ENCODE results near the gene PF4V1.
"Not testable (repeated sequence)": the region's sequence is repeated elsewhere in the genome, so short reads cannot be mapped to it uniquely, and the experiment has no call there.

The PF4V1 gene

DNA sequence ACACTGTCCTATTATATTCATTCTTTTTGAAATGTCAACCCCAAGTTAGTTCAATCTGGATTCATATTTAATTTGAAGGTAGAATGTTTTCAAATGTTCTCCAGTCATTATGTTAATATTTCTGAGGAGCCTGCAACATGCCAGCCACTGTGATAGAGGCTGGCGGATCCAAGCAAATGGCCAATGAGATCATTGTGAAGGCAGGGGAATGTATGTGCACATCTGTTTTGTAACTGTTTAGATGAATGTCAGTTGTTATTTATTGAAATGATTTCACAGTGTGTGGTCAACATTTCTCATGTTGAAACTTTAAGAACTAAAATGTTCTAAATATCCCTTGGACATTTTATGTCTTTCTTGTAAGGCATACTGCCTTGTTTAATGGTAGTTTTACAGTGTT, 17.7 kb downstream of the PF4V1 start:
- DNase-seq: no peak

DNA sequence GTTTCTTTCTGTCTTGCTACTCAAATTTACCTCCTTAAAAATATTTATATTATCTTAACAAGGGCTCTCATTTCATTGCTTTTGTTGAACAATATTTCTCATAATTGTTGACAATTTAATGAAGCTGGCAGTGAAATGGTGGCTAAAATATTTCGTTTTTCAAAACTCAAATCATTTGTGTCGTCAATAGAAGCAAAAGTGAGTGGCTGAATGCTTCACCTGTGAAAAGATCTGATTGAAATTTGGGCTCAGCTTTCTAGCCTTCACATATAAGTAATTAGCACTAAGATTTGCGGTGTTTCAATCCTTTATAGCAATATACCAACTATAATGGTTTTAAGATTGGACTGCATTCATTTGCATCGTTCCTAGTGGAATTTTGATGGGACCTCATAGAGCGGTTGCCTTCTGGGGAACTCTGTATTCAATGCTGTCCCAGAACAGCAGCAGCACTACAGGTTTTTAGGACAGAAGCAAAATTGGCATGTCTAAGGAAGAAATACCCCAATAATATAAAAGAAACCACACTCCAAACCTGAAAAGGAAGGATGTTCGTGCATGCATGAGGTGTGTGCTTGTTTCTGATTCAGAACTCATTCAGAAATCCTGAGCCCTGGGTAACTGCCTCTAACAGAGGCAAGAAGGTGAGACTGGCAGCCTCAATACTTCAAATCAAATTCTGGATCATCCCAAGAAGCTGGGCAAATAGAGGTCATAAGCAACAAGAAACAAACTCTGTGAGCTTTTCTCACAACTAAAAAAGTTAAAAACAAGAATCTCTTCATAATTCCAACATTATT, 18.6 kb downstream of the PF4V1 start:
- DNase-seq: no peak

DNA sequence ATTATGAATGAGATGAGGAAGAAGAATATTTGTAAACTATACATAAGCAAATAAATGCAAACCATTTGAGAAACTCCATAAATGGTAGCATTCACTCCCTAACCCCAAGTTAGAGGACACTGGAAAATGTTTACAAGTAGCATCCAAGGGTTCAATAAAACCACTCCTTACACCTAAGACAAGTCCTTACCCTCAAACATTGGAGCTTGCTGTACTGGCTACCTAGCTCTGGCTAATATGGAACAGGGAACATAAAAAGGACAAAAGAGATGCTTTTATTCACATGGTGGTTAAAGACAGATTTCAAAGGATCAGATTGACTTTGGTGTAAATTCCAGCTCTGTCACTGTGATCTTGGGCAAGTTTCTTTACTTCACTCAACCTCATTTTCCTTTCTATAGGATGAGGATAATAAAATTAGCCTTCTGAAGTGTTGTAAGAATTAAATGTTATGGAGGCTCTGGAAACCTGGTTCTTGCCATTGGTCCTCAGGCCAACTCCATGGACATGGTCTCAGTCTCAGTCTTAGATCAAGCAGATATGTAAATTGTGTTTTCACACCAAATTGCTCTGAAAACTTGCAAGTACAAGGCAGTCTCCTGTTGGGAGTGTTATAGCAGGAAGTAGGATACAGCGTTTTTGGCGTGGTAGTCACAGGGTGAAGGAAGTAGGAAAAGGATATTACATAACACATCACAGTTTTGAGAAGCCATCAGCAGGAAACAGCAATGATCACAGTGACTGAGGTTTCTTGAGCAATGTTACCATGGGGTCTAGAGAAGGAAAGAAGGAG, 19.4 kb downstream of the PF4V1 start:
- no peak for DNase-seq

DNA sequence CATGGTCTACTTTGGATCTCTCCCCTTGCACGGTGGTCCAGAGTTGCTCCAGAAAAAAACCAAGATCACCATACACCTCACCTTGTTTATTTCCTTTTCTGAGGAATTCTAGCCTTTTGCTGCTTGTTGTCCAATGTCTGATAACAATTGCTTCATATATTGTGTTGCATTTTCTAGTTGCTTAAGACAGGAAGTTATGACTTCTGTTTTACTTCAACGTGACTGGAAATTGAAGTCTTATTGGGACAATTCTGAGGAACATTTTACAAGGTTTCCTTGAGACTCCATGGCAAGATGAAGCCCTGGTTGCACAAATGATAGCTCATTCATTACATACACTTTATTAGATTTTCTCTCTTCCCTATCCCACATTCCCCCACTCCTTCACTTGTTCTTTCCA, 21.3 kb downstream of the PF4V1 start:
- no peak for DNase-seq

DNA sequence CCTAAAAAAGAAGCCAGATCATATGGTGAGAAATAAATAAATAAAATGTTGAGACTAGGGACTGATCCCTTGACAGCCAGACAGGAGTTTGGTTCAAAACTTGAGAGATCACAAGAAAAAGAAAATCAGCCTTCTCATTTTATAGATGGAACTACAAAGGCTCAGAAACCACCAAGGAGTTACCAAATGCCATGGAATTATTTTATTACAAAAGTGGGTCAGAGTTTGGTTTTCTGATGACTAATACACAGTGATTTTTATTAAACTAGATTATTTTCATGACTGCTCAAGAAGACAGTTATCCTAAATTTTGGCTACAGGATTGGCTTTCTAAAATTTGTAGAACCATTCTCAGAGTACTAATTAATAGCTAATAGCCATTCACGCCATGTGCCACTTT, 22.3 kb downstream of the PF4V1 start:
- DNase-seq: no peak

DNA sequence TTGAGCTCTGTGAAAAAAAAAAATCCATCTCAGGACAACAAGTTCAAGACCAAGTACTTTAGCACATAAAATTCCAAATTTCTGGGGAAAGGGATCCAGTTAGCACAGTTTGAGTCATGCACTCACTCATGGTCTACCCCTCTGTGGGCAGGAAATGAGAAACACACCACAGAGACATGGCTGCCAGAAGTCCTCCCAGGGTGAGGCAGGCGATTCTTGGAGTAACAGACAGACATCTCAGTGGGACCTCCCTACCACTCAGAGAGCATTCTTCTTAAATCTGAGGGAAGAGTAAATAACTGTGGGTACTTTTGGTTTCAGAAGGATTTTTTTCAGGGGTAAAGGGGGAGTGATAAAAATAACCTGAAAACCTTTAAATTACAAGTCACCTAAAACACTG, 30.2 kb downstream of the PF4V1 start:
- no peak for DNase-seq

DNA sequence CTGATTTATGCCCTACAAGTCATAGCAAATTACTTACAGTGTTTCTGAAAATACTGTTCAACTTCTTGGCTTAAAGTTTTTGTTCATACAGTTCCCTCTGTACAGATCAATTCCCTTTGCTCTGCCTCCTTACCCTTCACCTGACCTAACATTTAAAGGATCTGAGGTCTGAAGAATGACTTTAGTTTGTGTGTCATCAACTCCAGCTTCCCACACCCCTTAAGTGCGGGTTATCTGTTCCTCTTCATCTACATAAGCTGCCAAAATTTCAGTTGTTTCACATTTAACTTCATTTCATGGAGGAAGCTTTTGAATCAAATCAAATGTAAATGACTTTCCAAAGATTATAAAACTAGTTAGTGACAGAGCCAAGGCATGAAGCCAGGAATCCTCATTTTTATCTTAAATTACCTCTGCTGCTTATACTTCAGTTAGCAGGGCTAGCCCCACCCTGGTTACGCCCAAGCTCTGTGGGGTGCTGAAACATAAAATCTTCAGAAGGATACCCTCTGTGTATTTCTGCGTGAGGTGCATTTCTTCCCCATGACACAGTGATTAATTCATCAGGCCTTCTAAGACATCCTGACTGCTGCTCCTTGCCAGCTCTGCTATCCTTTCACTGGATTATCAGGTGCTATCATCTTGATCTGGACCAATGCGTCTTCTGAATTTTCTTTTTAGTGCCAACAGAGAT, 32.6 kb downstream of the PF4V1 start:
- no peak for DNase-seq

DNA sequence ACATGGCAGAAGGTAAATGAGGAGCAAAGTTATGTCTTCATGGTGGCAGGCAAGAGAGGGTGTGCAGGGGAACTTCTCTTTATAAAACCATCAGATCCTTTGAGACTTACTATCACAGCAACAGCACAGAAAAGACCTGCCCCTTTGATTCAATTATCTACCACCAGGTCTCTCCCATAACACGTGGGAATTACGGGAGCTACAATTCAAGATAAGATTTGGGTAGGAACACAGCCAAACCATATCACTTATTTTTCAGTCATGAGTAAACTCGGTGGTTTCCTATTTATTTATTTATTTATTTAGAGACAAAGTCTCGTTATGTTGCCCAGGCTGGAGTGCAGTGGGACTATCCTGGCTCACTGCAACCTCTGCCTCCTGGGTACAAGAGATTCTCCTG, 38.2 kb downstream of the PF4V1 start:
- no peak for DNase-seq

DNA sequence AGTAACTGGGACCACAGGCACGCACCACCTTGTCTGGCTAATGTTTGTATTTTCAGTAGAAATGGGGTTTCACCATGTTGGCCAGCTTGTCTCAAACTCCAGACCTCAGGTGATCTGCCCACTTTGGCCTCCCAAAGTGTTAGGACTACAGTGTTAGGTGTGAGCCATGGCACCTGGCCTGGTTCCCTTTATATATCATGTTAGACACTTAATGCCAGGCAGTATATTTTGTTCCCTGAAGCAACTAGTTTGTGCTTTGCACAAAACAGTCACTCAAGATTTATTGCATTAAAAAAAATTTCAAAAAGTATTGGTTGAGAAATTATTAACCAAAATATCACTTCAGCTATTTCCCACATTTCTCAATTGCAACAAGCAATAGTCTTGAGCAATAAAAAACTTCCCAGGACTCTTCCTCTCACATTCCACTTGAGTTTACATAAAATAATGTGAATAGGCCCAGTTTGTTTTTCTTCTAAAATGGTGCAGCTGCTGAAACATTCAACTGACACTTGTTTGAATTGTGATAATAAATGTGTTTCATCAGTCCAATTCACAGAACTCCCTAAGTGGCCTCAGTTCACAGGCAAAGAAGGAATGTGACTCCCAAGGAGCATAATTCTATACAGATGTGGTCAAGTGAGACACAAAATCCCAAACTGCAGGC, 38.8 kb downstream of the PF4V1 start:
- DNase-seq: no peak

DNA sequence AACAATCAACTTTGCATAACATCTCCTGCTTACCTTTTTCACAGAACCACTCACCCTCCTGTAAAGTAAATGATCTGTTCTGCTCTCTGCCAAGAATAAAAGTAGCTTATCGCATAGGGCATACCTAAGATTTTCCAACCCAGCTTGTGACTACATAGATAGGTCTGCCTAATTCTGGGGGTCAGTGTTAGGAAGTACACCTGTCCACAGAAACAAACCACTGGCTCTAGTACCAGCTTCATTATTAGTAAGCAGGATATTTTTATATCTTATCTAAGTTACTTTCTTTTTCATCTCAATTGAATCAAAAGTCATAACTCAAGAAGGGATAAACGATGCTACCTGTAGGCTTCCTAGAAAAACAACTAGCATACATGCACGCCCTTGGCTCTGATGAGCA, 39.9 kb downstream of the PF4V1 start:
- DNase-seq: no peak

DNA sequence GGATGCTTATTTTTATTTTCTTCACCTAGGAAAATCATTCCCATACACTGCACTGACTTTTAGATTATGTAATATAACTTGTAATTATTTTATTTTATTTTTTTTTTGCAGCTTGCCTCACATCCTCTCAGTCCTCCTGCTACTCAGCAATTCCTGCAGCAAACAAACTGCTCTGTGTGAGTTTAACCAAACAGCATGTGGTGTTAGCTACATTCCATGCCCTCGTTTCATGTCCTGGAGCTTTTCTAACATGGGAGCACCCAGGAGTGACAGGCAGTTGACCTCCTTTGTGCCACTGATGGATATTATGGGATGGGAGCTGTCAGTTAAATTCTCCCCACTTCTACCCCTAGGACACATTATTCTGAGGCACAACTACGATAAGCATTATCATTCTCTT, 40.9 kb downstream of the PF4V1 start:
- no peak for DNase-seq

DNA sequence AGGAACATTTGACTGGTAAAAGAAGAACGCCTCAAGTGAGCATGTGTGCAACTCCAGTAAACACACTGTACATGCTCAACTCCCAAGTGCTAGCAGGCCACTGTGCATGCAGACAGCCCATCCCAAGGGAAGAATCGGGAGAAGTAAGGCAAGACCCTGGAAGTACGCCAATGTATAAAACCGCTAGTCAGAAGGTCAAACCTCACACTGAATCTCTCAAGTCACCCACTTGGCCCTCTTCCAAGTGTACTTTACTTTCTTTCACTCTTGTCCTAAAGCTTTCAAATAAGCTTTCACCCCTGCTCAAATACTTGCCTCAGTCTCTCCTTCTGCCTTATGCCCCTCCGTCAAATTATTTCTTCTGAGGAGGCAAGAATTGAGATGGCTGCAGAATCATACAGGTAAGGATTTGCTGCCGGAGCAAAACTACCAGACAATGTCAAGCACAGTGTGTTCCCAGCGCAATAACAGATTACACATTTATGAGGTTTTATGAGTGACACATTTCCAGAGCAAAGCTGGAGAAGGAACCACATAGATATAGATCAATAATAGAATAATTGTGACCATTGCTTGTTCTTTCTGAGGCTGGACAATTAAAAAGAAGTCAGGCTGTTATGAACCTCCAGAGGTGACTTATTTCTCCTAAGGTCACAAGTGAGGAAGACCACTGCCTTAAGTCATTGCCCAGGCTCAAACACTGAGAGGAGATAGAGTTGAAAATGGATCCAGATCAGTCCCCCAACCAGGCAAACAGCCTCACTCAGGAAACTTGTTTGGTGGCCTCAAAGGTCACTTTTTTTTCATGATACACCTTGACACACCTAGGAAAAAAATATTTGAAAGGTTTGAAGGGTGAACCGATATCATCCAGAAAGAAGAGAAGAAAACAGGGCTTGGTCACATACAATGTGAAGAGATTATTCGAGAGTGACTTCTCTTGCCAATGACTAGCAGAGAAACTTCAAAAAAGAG, 42.4 kb downstream of the PF4V1 start:
- no peak for DNase-seq

DNA sequence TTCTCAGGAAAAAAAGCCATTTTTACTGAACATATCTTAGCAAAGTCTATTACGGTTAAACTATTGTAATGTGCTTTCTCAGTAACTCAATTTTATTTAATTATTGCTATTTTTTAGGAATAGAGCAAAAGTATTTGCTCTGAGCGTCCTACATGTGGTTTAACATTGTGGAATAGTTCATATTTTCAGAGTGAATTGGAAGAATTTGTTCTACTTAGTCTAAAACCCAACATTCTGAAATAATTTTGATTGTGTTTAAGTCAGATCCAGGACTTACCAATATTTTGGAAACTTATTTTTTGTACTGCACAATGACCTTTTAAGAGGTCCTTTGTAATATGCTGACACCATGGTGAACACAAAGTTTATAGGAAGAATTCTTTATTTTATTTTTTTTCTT, 43.3 kb downstream of the PF4V1 start:
- DNase-seq: no peak

DNA sequence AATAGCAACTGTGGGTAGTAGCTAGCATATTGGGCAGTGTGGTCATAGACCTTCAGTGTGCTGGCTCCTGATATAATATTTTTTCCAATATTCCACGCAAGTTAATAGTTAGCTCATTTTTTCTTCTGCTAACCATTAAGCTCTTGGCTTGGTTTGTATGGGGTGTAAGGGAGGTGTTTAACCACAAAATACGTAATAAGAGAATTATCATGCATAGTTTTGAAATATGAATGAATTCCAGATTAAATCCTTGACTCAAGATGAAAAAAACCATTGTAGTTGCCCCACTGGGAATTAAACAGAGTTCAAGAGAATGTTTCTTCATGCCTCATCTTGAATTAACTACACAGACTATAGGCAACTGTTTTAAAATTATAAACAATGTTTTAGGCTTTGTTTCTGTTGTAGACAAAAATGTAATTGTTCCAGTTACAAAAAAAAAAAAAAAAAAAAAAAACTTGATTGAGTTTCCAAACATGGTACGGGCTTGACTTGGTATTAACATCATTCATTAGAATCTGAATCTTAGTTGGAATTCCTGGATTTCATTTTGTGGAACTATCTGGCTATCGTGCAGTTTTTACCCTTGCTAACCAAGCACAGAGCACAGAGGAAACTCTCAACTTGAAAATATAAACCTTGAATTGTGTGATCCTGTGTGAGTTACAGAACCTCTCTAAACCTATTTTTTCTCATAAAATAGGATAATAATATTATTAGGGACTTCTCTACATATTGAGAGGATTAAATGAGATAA, 44.5 kb downstream of the PF4V1 start:
- DNase-seq: no peak

DNA sequence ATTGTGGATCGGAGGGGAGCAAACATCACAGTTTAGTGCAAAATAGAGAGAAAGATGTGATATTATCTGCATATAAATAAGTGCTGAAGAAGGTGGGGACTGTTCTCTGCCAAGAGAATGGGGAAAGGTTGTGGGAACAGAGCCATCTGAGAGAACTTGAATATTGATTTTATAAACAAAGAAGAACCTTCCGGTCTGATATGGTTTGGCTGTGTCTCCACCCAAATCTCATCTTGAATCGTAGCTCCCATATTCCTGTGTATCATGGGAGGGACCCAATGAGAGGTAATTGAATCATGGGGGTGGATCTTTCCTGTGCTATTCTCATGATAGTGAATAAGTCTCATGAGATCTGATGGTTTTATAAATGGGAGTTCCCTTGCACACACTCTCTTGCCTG, 46.2 kb downstream of the PF4V1 start:
- not testable (repeated sequence) for DNase-seq

DNA sequence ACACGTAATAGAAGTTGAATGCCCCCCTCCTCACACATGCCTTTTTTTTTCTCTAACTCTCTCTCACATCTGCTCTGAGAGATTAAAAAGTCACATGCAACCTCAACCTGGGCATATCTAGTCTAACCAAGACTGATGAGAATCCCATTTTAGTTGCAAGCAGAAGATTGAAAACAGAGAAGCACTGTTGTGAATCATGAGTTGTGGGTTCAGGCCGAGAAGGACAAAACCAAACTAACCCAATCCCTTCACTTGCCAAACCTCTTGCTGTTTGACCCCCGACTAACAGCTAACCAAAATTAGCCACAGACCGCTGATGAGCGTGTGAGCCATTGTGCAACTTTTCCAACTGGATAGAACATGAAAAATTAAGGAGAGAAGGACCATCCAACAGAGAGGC, 47.9 kb downstream of the PF4V1 start:
- DNase-seq: no peak

DNA sequence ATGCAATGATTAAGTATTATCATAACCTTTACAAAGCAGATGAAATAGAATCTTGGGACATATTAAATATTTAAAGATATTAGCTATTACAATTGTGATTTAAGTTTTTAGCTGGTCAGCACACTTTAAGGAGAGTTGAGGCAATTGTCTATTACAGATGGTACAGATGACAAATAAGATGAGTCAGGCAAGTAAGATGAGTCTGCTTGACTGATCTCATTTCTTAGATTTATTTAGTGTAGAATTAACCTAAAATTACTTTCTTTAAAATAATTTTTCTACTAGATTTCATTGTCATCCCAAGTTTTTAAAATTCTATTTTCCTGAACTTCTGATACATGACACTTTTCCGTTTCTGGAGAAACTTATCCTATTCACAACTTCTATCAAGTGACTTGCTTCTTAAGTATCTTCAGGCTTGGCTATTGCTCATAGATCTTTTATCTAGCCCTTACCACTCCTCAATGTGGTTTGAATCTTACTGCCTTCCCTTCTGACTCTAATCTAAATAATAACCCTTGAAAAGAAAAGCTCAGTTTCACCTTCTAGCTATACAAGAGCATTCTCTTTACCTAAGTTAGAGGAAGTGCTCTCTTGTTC, 49.0 kb downstream of the PF4V1 start:
- no peak for DNase-seq

DNA sequence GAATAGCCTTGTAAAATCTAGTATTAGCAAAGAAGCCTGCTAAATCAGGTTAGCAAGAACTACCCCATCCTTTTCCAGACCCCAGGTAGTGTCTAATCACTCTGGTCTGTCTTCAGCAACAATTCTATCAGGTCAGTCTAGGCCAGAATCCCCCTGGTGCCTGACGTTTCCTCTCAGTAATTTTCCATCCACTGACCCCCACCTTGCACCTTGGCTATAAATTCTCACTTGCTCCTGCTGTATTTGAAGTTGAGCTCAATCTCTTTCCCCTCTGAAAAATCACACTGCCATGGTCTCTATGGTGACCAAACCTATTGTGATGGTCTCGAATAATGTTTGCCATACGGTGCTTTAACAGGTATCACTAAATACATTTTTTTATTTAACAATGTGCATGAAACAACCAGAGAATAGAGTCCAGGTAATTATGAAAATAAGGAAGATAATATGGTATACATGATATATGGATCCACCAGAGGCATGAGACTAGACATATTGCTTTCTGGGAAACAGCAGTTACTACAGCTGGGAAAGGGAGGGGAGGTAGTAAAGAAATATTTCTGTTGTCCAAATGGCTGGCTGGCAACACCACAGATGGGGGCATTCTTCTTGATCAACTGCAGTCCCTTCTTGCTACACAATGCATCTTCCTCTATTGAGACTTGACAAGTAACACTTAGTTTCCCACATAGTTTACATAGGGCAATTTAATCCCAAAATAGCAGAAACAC, 49.9 kb downstream of the PF4V1 start:
- DNase-seq: no peak
